Ascending aorta (tissue), 2 donors: ENCODE results near the gene KLHL6. TPM values are rescaled to one million over a fixed set of nuclear protein-coding genes. Genes with fewer than 3 reads are reported as not detected.
A peak's percentile ranks its signal among the peaks of the same experiment; 100 is the strongest.
"Not testable (repeated sequence)": the region's sequence is repeated elsewhere in the genome, so short reads cannot be mapped to it uniquely, and the experiment has no call there.

Experiments used
- DNase-seq, 2 donors: peaks; one replicate each; pipeline ENCODE4 v3.0.0-alpha.2; 2019; ENCODE audit warnings: low spot score in 2 of 2
- H3K27ac ChIP-seq, 2 donors: fragments of 200-600 bp; sonication (generic); one replicate each; pipeline ENCODE4 v1.5.1; 2016 to 2017; ENCODE audit warnings: mild to moderate bottlenecking in 1 of 2
- H3K27me3 ChIP-seq: fragments of 200-600 bp; sonication (generic); one replicate; pipeline ENCODE4 v1.5.1; 2017
- H3K36me3 ChIP-seq, 2 donors: fragments of 200-600 bp; sonication (generic); one replicate each; pipeline ENCODE4 v1.5.1; 2016
- H3K4me1 ChIP-seq, 2 donors: fragments of 200-600 bp; sonication (generic); one replicate each; pipeline ENCODE4 v1.5.1; 2016 to 2017; ENCODE audit warnings: mild to moderate bottlenecking in 1 of 2
- H3K4me3 ChIP-seq, 2 donors: fragments of 200-600 bp; sonication (generic); one replicate each; pipeline ENCODE4 v1.5.1; 2016 to 2017; ENCODE audit warnings: mild to moderate bottlenecking in 1 of 2
- H3K9me3 ChIP-seq, 2 donors: fragments of 200-600 bp; sonication (generic); one replicate each; pipeline ENCODE4 v1.5.1; 2016
- CTCF ChIP-seq, 3 experiments: fragments of 200-600 bp in 2 of 3; fragments of 450-650 bp in 1 of 3; sonication (generic) in 2 of 3; IDR thresholded peaks; one replicate each; pipeline ENCODE4 v1.5.1; 2016 to 2019; ENCODE audit warnings: antibody characterized with exemption in 3 of 3, mild to moderate bottlenecking in 1 of 3, moderate library complexity in 1 of 3
- intact Hi-C: fragments of 100-400 bp; cut with DNase I; formaldehyde crosslinking; loops from one replicate; pipeline ENCODE4 v1.15.1; 2023
- total RNA-seq: library from RNA; depleted of rRNA; stranded (reverse); fragments of >200 nt; gene quantifications from one replicate; pipeline ENCODE4 v1.1.0, GENCODE V29; 2016

The KLHL6 gene
- total RNA-seq, 1 donor from 2014 or later, result 1.5 TPM

GRCh38 chr3:183484431-183485075 is 71.0 kb downstream of the KLHL6 start:
- Histone ChIP-seq H3K4me3 (no peak overlapping the region), H3K27ac (no peak overlapping the region), H3K4me1 (no peaks in the 10 kb centered on the region), H3K36me3 (no peaks in the 10 kb centered on the region), H3K9me3 (no peaks in the 10 kb centered on the region), H3K27me3 (no peaks in the 10 kb centered on the region)
- TF ChIP-seq CTCF (IDR thresholded peaks at IDR 0.05), result no peak
- DNase-seq, result peak in 1 of 2 donors; percentile 21
- intact Hi-C loops, result no loop called here

DNA sequence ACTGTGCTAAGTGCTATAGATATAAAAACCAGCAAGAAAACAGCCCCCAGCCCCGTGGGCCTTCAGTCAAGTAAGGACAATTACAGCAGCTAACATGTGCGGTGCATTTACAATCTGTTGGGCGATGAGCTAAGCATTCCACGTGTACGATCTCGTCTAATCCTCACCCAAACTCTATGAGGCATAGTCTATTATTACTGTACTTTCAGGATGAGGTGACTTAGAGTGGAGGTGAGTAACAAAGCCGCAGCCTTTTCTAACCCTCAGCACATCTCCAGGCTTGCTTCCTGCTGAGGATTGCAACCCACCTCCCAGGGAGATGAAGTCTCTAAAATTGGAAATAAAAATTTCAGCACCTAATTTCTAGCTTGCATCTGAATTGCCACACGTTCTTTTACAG is 73.9 kb downstream of the KLHL6 start:
- Histone ChIP-seq H3K9me3 (no peaks in the 10 kb centered on the region), H3K27me3 (no peaks in the 10 kb centered on the region), H3K36me3 (no peaks in the 10 kb centered on the region), H3K4me3 (no peak overlapping the region), H3K4me1 (no peaks in the 10 kb centered on the region), H3K27ac (no peak overlapping the region)
- peak in 1 of 2 donors; percentile 31 for DNase-seq
- intact Hi-C loops, result no loop called here
- TF ChIP-seq CTCF (IDR thresholded peaks at IDR 0.05), result no peak

- Histone ChIP-seq H3K4me3 (no peak overlapping the region), H3K27me3 (no peaks in the 10 kb centered on the region), H3K27ac (no peak overlapping the region), H3K36me3 (no peaks in the 10 kb centered on the region), H3K9me3 (no peaks in the 10 kb centered on the region), H3K4me1 (no peaks in the 10 kb centered on the region)
- intact Hi-C loops, result no loop called here
- DNase-seq, result peak in 1 of 2 donors; percentile 48
- no peak for TF ChIP-seq CTCF (IDR thresholded peaks at IDR 0.05)
Measured at GRCh38 chr3:183478501-183478900, 77.0 kb downstream of the KLHL6 start.

DNA sequence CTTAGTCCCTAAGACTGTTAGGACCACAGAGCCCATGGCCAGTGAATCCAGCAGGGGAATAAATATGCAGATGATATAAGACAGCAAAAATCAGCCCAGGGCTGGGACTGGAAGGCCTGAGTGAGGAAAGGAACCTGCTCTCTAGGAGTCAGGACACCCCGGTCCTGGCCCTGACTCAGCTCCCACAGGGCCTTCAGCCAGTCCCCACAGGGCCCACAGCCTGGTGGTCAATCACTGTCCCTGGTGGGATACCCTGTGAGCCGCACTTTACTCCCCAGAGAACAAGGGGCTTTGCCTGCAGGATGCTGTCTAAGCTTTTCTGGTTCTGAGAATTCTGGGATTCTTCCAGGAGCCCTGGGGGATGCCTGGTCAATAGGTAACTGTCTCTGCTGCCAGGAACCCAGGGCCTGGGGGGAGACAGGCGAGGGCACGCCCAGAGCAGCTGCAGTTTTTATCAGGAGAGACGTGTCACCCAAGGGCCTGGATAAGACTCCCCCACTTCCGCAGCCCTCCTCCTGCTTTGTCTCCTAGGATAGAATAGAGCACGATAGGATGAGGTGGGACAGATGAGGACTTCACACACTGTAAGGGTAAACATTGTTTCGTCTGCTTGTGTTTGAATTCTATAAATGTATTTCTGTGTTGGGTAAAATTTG is 77.6 kb downstream of the KLHL6 start:
- peak in 1 of 2 donors; percentile 39 for DNase-seq
- intact Hi-C loops, result no loop called here
- no peak for TF ChIP-seq CTCF (IDR thresholded peaks at IDR 0.05)
- Histone ChIP-seq H3K36me3 (no peaks in the 10 kb centered on the region), H3K9me3 (no peaks in the 10 kb centered on the region), H3K4me3 (no peak overlapping the region), H3K4me1 (no peaks in the 10 kb centered on the region), H3K27me3 (no peaks in the 10 kb centered on the region), H3K27ac (no peak overlapping the region)

- H3K4me3 ChIP-seq, result not testable (repeated sequence)
Measured at GRCh38 chr3:183475764-183476162, 79.7 kb downstream of the KLHL6 start.

DNA sequence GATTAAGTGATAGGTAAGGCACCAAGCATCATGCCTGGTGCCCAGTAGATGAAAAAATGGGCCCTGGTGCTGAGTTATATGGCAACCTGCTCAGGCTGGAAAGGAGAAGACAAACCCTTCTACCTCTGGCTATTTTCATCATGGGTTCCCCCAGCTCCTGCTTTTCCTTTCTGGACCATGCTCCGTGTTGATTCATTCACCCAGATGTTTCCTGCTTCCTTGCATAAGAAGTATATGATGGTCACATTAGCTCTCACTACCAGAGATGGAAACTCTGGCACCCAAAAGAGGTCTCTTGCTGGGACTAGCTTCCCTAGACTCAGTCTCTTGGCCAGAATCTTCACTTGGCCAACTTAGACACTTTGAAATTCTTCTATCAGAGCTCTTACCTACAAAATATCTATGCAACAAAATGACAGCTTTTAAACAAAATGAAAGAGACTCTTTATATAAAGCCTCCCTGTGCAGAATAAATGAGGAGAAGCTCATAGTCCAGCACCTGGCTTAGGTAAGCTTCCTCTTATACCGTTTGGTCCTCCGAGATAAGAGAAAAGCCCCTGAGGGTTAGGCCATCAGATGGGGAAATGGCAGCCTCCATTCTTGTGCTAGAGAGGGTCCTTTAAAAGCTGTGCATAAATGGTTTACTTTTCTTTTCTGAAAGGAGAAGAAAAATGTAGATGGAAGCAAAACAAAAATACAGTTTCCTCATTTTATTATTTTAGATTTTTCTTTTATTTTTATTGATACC is 80.3 kb downstream of the KLHL6 start:
- Histone ChIP-seq H3K36me3 (no peaks in the 10 kb centered on the region), H3K4me3 (no peak overlapping the region), H3K27me3 (no peaks in the 10 kb centered on the region), H3K9me3 (no peaks in the 10 kb centered on the region), H3K27ac (no peak overlapping the region), H3K4me1 (no peaks in the 10 kb centered on the region)
- no peak for TF ChIP-seq CTCF (IDR thresholded peaks at IDR 0.05)
- intact Hi-C loops, result no loop called here
- peak in 1 of 2 donors; percentile 12 for DNase-seq

More at GRCh38 chr3:183475764-183476162, 79.7 kb downstream of the KLHL6 start:
- DNase-seq, H3K9me3 ChIP-seq, intact Hi-C loops, H3K4me1 ChIP-seq, H3K27ac ChIP-seq, H3K27me3 ChIP-seq, H3K36me3 ChIP-seq: not testable (repeated sequence)
